Activated CD4-positive, CD25-positive, alpha-beta regulatory T cell (primary cell): ENCODE data around the gene SMIM23.

Experiments used
- DNase-seq, 4 experiments: peaks; one replicate each; lab custom pipeline; 2025; lab: John Stamatoyannopoulos, UW

SMIM23 gene

DNA sequence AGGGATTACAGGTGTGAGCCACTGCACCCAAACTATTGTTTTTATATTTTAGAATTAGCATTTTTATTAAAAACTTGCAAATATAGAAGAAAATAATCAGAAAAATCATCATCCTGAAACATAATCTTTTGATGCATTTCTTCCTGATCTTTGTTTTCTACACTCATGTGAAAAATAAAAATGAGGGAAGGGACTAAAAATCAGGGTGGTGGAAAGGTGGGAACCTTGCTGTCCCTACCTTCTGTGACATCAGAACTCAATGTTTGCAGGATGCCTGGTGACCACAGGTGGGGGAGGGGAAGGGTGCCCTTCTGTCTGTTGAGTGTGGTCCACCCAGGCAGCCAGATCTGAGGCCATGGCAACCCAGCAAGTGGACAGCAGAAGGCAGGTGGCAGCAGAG is at the start of gene SMIM23:
Gene SMIM23, plus strand, starts transcription at position 301 of the 400 bp plus-strand sequence. Its CDS starts 55 bp downstream, at position 356.
- no peak for DNase-seq

DNA sequence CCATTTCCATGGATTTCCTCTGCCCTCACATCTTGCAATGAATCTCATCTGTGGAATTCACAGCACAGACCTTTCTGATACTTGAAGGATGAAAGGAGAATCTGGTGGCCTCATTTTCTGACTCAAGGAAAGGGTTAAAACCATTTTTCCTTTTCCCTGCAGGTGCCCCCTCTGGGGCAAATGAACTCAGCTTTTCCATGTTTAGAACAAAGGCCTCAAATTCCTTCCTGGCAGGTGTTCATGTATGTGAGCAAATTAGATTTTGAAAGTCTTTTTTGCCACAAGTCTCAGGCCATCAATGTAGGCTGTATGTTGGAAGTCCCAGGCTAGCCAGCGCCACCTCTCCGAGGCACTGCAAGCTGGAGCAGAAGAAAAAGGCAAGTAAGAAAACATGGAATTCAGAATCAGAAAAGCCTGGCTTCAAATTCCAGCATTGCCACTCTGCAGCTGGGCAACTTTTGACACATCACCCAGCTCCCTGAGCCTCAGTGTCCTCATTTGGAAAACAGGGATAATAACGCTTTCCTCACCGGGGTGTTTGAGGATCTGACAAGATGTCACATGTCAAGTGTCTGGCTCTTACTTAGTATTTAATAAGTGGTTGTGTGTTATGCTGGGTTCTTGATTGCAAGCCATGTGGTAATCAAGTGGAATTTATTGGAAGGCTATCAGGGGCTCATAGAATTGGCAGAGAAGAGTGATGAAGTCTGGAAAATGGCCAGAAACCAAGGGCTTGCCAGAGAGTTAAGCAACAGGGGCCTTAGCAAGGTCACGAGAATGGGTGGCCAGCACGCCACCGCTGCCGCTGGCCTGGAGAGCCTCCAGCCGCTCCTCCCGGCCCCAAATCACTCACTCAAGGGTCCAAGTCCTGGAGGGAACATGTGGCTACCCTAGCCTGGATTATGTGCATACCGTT is 48.4 kb upstream of the SMIM23 start:
- no peak for DNase-seq

DNA sequence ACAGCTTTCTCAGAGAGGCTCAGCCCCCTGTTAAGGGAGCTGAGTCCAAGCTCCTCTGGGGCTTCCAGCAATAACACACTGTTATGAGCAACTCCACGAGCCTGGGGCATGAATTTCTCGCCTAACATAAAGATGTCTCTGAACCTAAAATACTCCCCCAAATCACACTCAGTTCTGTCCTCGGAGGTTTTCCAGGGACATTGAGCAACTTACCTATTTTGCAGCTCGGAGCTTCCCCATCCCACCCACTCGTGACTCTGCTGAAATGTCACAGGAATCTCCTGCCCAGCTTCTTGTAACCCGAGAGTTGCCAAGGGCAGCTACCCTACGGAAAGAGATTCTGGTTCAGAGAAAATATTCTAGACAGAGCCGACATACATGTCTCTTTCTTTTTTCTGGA is 47.1 kb upstream of the SMIM23 start:
- DNase-seq: no peak

DNA sequence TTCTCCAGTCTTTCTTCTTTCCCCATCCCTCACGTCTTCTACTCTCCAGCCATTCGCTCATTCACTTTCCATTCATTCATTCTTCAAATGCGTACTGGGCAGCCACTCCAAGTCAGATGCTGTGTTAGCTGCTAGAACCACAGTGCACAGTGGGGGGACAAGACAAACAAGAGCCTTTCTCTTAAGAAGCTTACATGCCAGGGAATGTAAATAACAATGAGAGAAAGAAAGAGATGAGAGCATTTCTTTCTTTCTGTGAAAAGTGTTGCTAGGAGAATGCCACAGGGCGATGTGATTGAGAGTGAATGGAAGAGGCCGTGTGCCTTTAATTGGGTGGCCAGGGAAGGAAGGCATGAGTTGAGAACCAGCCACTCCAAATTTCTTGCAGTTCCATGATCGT is 46.3 kb upstream of the SMIM23 start:
- no peak for DNase-seq

DNA sequence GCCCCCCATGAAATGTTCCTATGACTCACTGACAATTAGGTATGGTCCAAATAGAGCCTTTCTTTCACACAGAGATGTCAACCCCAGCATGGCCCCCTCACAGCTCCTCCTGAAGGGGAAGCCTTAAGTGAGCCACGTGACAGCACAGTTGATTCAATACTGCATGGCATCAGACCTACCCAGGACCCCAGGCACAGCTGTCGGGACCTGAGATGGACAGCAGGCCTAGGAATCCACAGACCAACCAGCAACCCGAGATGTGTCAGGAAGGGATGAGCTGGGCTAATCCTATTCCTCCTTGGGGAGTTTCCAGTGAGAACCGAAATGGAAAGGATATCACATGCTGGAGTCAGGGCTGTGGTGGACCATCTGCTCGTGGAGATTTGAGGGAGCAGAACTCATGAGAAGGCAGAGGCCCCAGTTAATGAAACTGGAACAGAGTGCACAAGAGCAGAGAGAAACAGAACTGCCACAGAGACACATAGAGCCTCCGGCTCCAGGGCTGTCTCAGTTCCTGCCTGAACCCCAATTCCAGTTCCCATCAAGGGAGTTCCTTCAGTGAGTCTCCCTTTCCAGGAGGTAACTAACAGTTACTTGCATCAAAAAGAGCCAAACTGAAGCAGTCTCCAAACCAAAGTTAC is 42.1 kb upstream of the SMIM23 start:
- no peak for DNase-seq

DNA sequence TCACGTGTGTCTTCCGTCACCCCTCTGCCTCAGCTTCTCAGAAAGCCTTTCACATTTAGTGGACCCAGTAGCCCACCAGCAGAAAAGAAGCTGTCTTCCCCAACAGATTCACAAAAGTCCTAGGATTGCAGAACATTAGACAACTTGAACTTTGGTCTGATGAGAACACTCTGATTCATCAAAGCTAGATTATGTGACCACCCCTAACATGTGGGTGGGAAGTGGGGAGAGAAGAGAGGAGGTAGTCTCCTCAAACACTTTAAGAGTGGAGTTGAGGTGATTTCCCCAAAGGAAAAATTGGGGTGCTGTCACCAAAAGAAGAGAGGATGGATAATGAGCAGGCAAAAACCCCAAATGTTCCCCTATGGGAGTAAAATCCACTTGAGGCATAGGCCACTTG is 41.4 kb upstream of the SMIM23 start:
- DNase-seq: no peak

DNA sequence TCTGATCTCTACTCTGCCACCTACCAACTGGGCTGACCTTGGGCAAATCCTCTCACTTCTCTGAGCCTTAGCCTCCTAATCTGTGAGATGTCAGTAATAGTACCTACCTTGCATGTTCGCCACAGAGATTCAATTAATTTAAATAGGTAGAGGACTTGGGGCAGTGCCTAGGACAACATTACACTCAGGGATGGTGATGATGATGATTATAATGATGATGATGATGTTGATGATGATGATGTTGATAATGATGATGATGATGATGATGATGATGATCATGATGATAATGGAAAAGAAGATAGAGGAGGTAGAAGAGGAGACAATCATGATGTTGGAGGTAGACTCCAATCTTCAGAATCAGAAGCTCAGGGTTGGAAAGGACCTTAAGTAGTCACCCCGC is 40.7 kb upstream of the SMIM23 start:
- no peak for DNase-seq

DNA sequence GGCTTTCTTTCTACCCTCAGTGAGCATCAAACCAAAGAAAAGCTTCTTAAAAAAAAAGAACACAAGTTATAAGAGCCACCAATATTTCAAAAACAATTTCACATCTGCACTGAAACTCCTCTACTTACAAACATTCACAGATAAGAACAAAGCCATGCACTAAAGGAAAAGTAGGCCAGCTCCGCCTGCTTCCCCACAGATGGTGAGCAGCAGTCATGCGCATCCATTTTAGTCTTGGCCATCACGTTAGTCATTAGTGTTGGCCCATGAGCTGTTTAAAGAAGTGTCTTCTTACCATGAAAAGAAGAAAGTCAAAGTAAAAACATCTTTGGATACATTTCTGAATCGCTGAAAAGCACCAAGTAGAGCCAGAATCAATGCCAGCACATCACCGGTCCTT is 40.0 kb upstream of the SMIM23 start:
- no peak for DNase-seq

DNA sequence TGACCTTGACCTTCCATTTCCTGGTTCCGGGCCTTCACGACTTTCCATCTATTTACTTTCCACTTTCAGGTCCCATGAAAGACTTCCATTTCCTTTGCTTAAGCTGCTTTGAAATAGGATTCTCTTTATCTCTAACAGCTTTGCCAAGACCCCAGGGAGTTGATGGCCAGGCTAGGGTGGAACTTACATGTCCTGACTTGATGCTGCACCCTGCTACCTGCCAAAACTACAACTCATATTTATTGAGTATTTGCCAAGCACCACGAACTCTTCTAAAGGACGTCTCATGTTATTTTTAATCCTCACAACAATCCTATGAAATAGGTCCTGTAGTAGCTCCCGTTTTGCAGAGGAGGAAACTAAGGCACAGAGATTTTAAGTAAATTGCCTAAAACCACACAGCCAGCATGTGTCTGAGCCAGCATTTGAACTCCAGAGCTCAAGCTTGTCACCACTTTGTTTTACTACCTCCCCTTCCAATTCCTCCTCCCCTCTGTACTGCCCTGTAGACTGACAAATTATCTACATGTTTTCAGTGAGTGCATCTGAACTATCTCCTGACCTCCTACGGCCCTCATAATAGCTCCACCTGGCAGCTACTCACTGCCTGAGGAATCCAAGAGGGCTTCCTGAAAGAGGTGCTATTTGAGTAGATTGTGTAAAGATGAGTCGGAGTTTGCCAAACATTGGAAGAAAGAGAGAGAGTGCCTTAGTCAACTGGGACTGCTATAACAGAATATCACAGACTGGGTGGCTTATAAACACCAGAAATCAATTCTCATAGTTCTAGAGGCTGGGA is 38.4 kb upstream of the SMIM23 start:
- no peak for DNase-seq

DNA sequence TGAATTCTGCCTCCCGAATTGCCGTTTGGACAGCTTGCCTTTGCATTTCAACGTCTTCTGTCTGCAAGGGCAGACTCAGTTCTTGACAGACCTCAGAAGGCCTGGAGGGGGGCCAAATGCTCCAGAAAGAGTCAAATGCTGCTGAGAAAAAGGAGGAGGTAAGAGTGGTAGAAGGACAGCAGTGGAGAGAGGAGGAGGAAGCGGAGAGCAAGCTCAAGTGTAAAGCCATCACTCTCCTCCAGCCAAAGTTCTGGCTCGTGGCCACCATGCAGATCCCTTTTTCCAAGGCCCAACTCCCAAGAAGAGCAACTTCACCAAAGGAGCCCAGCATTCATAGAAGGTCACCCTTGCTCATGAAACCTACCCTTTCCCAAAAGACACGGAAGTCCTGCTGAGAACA is 36.9 kb upstream of the SMIM23 start:
- no peak for DNase-seq

DNA sequence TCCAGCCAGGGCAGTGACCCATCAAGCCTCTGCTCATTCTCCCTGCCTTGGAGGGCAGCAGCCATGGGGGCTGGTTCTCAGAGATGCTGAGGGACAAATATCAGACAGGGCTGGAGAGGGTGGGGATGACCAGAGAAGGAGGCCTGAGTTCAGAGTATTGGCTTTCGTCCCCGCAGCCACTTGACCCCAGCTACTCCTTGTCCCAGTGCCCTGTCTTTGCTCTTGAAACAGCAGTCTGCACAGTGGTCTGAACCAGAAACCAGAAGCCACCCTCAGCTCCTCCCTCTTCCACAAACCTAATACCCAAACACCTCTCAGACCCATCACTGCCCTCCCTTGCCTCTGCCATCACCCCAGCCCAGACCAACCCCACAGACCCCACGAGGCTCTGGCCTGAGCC is 36.3 kb upstream of the SMIM23 start:
- no peak for DNase-seq

DNA sequence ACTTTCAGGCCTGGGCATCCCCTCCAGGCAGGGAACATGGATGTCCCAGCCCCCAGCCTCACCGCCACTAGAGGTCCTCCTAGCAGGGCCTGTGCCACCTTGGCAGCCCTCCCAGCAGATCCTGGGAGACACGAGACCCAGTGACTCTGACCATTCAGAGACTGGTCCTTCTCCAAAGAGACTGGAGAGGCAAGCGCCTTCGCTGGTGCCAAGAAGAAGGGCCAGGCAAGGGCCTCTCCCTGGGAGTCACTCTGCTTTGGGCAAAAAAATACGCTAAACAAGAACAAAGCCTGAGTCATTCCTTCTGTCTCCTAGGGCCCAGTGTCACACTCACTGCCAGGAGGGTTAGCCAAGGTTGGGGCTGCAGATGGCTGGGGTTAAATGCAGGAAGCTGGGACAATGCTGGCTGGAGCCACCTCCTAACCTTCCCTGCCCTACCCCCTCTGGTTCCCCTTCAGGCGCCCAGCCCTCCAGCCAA is 35.3 kb upstream of the SMIM23 start:
- no peak for DNase-seq

DNA sequence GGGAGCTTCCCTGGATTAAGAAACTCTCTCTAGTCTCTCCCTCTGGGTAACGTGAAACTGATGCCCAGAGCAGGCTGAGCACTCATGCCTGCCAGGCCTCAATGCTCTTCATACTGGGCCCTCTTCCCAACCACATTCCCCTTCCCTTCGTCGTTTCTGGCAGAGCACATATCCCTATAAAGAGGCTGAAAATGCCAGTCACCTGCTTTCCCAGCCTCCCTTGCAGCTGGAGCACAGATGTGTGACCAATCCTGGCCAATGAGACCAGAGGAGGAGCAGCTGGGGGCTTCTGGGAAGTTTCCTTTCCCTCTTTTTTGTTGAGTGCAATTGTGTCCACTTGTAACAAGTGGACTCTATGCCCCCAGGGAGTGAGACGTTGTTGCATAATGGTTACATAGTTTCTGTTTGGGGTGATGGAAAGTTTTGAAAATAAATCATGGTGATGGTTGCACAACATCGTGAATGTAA is 30.2 kb upstream of the SMIM23 start:
- no peak for DNase-seq

DNA sequence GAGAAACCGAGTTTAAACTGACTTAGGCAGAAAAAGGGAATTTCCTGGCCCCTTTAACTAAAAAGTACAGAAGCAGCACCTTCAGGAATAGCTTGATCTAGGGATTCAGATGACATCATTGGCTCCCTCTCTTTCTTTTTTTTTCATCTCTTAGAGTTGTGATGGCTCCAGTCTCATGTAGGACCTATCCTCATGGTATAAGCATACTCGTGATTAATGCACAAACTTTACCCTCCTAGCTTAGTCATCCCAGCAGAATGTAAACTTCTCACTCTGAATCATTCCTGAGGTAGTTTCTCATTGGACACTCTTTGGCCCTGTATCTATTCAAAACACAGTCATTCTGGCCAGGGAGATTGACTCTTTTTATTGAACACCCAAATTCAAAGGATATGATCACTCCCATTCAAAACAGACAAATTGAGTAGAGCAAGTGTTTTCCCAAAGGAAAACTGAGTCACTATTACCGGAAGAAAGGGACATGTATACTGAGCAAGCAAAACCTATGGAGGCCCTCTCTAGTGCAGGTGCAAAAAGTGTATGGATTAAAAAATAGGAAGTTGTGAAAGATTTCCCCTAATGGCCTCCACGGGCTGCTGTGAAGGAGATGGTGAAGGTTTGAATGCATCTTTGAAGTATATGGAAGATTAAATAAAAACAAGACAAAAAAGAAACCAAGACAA is 27.6 kb upstream of the SMIM23 start:
- no peak for DNase-seq

DNA sequence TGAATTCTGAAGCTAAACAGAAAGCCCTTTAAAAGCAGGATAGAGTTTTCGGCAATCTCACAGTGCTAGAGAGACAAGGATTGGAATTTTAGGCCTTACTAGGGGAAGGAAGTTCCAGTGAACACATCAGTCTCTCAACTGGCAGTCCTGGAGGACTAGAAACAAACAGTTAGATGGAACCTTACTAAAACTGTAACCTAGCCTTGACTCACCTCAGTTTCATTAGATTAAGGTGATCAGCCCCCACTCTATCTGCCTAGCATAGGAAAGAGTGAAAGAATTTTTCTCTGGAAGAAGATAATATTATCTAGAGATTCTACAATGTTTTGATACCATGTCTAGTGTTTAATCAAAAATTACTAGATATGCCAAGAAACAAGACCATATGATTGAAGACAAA is 25.8 kb upstream of the SMIM23 start:
- no peak for DNase-seq

DNA sequence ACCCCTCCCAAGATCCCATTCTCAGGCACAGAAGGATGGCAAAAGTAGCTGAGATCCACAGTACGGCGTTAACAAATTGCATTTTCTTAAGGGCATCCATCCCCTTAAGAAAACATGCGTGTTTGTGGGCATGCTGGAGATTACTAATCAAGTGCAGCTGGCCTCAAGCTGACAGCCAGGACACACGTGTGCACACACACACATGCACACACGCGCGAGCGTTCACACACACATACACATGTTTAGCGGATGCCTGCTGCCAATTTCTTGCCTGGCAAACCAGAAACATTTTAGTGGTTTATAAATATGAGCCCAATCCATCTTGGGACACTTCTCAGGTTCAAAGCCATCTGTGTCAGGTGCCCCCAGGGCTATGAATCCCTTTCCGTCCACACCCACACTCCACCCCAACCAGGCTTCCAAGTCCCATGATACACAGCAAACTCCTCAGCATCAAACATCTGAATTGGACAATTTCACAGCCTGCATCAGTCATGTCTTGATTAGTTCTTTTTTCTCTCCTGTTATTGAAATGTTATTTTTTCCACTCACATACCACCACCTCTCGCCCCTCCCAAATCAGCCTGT is 23.5 kb upstream of the SMIM23 start:
- no peak for DNase-seq

DNA sequence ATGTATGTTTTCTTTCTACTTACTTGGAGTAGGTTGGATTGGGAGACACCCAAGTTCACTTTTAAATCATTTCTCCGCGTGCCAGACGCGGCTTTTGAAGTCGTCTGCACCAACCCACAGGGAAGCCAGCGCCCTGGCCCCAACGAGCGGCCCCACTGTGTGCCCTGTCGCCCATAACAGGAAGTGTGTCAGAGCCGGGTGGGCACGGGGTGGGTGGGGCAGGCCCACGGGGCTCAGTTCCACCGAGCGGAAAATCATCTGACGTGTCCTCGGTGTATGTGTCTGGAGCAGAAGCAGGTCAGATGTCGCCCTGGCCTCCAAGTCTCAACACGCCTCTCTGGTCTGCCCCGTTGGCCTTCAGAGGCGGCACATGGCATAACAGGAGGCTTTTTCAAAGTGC is 22.7 kb upstream of the SMIM23 start:
- DNase-seq: no peak

DNA sequence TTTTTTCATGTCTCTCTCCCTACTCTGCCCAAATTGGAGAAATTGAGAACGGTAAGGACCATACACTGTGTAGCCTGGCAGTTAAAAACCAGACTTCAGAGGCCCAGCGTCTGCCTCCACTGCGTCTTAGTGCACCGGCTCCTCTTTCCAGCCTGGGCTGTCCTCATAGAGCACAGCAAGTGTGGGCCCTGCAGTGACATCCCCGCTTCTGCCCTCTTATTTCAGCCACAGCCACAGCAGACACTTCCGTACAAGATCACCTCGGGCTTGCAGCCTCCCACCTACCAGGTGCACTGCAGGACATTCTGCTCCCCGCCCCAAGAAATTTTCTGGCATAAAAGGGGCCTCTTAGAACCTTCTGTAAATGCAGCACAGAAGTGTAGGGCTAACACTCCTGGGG is 21.4 kb upstream of the SMIM23 start:
- no peak for DNase-seq

DNA sequence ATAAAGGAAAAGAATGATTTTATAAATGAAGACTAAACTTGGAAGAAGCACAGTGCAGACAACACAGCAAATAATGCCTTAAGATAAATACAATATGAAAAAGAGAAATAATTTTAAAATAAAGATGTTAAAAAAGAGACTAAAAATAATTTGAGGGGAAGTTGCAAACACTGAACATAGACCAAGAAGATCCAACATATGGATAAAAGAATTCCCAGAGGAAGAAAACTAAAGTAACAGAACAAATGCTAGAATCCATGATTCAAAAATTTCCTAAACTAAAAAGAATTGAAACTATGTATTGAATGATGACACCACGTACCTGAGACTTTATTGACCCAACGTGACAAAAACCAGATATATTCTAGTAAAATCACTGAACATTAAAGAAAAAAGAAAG is 18.7 kb upstream of the SMIM23 start:
- no peak for DNase-seq

DNA sequence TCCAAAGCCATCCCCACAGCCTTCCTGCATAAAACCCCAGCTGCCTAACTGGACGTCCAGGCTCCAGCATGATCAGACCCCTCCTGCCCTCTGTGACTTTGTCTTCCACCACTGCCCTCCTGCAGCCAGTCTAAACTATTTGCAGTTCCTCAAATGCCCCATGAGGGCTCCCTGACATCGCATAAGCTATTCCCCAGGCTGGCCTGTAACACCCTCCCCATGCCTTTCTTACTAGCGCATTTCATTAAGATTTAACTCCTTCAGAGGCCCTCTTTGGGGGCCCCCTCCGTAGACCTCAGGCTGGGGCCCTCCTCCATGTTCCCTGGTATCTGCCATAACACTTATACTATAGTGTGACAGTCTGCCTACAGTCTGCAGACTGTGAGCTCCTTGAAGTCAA is 15.5 kb upstream of the SMIM23 start:
- DNase-seq: no peak

DNA sequence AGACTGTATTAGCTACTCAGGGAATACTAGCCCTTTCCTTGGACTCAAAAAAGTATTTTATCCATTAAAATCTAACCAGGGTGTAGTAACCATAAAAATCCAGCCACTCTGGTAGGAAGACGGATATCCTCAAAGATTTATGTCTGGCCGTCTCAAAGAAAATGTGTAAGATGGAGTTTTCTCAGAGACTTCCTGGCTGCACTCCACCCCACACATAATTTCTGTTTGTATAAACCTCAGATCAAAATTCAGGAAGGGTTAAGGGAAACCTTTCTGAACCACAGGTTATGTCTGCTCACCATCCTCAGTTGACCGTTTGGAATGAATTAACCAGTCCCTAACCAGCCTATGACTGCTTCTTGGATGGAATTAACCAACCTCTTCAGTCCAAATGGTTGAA is 13.8 kb upstream of the SMIM23 start:
- DNase-seq: no peak

DNA sequence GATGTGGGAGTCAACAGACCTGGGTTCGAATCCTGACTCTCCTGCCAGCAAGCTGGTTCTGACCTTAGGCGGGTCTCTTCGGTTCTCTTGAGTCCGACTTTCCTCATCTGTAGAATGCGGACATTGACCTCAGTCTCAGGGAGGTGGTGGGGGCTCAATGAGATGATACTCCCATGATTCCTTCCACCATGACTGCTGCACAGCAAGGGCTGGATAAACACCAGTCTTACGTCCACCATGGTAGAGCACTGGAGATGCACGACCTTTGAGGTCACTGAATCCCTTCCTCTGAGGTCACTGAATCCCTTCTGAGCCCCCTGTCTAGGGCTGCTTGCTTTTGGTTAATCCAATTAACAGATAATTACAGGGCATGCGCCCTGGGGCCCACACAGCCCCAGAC is 12.5 kb upstream of the SMIM23 start:
- DNase-seq: no peak
